A549 (cell line): ENCODE results near the gene RBMS3. TPM values are rescaled to one million over a fixed set of nuclear protein-coding genes. Genes with fewer than 3 reads are reported as not detected.

Experiments
- ATAC-seq, 2 experiments: fragments of 200-7000 bp in 1 of 2; fragments of >200 bp in 1 of 2; cut with Nextera tagmentation in 1 of 2; cut with Tn5 transposase in 1 of 2; 3 replicates each; pipeline versions ENCODE4 v1.8.0 to v1.9.1; 2018 to 2020; ENCODE audit warnings: mild to moderate bottlenecking in 1 of 2, moderate library complexity in 1 of 2
- CTCF ChIA-PET: fragments of 300-600 bp; sonication (Branson Sonifier 250); formaldehyde crosslinking; extraction: SDS; loops from one replicate; lab custom pipeline; 2021; ENCODE audit warnings: antibody characterized with exemption, inconsistent platforms; lab: Yijun Ruan, JAX
- POLR2A ChIA-PET: fragments of 350-600 bp; formaldehyde crosslinking; extraction: SDS; loops from one replicate; lab custom pipeline; 2021; ENCODE audit warnings: antibody characterized with exemption, inconsistent platforms; lab: Yijun Ruan, JAX
- DNase-seq, 2 experiments: peaks; one replicate each; pipeline versions ENCODE4 v3.0.0 to v3.0.0-alpha.2; 2011 to 2016; ENCODE audit warnings: low read depth in 1 of 2, low spot score in 1 of 2
- FAIRE-seq: peaks from 2 replicates; lab custom pipeline; 2011; peaks lifted over from hg19 to GRCh38; lab: Jason Lieb, UNC
- H3K27ac ChIP-seq, 2 experiments: fragments of >200 bp; sonication (Bioruptor Twin); formaldehyde crosslinking; 3 replicates each; pipeline ENCODE4 v1.5.1; 2016 to 2017
- H3K4me1 ChIP-seq: fragments of >200 bp; sonication (Bioruptor Twin); formaldehyde crosslinking; 3 replicates; pipeline ENCODE4 v1.6.1; 2016
- H3K4me2 ChIP-seq: fragments of >200 bp; sonication (Bioruptor Twin); formaldehyde crosslinking; 3 replicates; pipeline ENCODE4 v1.6.1; 2016
- H3K4me3 ChIP-seq: fragments of >200 bp; sonication (Bioruptor Twin); formaldehyde crosslinking; 3 replicates; pipeline ENCODE4 v1.5.1; 2016
- H3K9me3 ChIP-seq: fragments of >200 bp; sonication (Bioruptor Twin); formaldehyde crosslinking; 3 replicates; pipeline ENCODE4 v1.6.1; 2016
- BCL3 ChIP-seq: fragments of >200 bp; sonication (Bioruptor Twin); formaldehyde crosslinking; IDR thresholded peaks from 3 replicates; pipeline ENCODE4 v1.6.1; 2016
- BHLHE40 ChIP-seq: IDR thresholded peaks from 2 replicates; pipeline ENCODE4 v1.6.1; 2012; ENCODE audit warnings: low read depth, low read length, inconsistent platforms
- CEBPB ChIP-seq, 2 experiments: fragments of >200 bp in 1 of 2; sonication (Bioruptor Twin) in 1 of 2; formaldehyde crosslinking in 1 of 2; IDR thresholded peaks; 2 replicates each; pipeline ENCODE4 v1.6.1; 2012 to 2016
- CHD2 ChIP-seq: fragments of 150-350 bp; IDR thresholded peaks from 2 replicates; pipeline ENCODE4 v1.6.1; 2014; ENCODE audit warnings: low read length; ENCODE audit not compliant: partially characterized antibody
- EHF ChIP-seq: fragments of 250-450 bp; sonication (Bioruptor Pico); IDR thresholded peaks from 2 replicates; pipeline ENCODE4 v1.5.0; 2020; ENCODE audit warnings: mild to moderate bottlenecking
- HOXA7 ChIP-seq: fragments of 250-450 bp; sonication (Bioruptor Pico); IDR thresholded peaks from 2 replicates; pipeline ENCODE4 v1.5.0; 2020; ENCODE audit warnings: mild to moderate bottlenecking, moderate library complexity
- MAFK ChIP-seq: fragments of 450-650 bp; IDR thresholded peaks from 2 replicates; pipeline ENCODE4 v1.6.1; 2014; ENCODE audit not compliant: partially characterized antibody
- MAZ ChIP-seq: fragments of 150-350 bp; IDR thresholded peaks from 2 replicates; pipeline ENCODE4 v1.6.1; 2014; ENCODE audit warnings: antibody characterized with exemption, low read depth, low read length, borderline replicate concordance
- NPAS2 ChIP-seq: fragments of 250-450 bp; sonication (Bioruptor Pico); IDR thresholded peaks from 2 replicates; pipeline ENCODE4 v1.8.0; 2022; ENCODE audit warnings: mild to moderate bottlenecking, moderate library complexity, borderline replicate concordance
- PBX3 ChIP-seq: IDR thresholded peaks from 2 replicates; pipeline ENCODE4 v1.6.1; 2012
- PHF8 ChIP-seq: fragments of 200-600 bp; sonication (generic); IDR thresholded peaks from 2 replicates; pipeline ENCODE4 v1.6.1; 2016; ENCODE audit warnings: low read depth, mild to moderate bottlenecking, antibody characterized with exemption, moderate library complexity, borderline replicate concordance
- POLR2A ChIP-seq: IDR thresholded peaks from 2 replicates; pipeline ENCODE4 v1.6.1; 2012; ENCODE audit warnings: mild to moderate bottlenecking, low read length
- RFX5 ChIP-seq: fragments of 450-650 bp; IDR thresholded peaks from 2 replicates; pipeline ENCODE4 v1.7.1; 2014; ENCODE audit warnings: antibody characterized with exemption, mild to moderate bottlenecking, moderate library complexity
- USF2 ChIP-seq: fragments of 450-650 bp; IDR thresholded peaks from 2 replicates; pipeline ENCODE4 v1.6.1; 2014; ENCODE audit warnings: antibody characterized with exemption
- ZC3H11A ChIP-seq: fragments of 450-650 bp; IDR thresholded peaks from 2 replicates; pipeline ENCODE4 v1.6.1; 2014; ENCODE audit warnings: antibody characterized with exemption, mild to moderate bottlenecking
- WGBS: methylation state at CpG from one replicate; pipeline ENCODE4 v1.1.6; 2017; ENCODE audit errors: missing lambda C conversion rate; 5-methylcytosine and 5-hydroxymethylcytosine counted together
- polyA plus RNA-seq, 4 experiments: library from polyadenylated mRNA; depleted of rRNA in 3 of 4; stranded (reverse); fragments of >200 nt; fragmentation: RNase III in 1 of 4; extraction: RNeasy Plus Mini Kit Qiagen cat#74134 plus additional on column Dnase treatment in 1 of 4; gene quantifications; 2 replicates in 3 of 4; 3 replicates in 1 of 4; pipeline ENCODE4 v1.2.3, GENCODE V29; 2011 to 2017
- TF ChIP-seq, protein P1 (sequence below): fragments of 200-600 bp; sonication (generic); IDR thresholded peaks from 2 replicates; pipeline ENCODE4 v1.6.1; 2016; ENCODE audit warnings: antibody characterized with exemption, mild to moderate bottlenecking, moderate library complexity
- TF ChIP-seq, protein P2 (sequence below): fragments of >200 bp; sonication (Bioruptor Twin); formaldehyde crosslinking; IDR thresholded peaks from 2 replicates; pipeline ENCODE4 v1.6.1; 2016
- TF ChIP-seq, protein P3 (sequence below): fragments of 250-450 bp; sonication (Bioruptor Pico); IDR thresholded peaks from 2 replicates; pipeline ENCODE4 v1.5.0; 2020; ENCODE audit warnings: low read depth, mild to moderate bottlenecking, moderate library complexity

Gene RBMS3
- polyA plus RNA-seq, 2 of the 4 experiments (the other 2 are of a cell fraction), result 0.92 to 4.1 TPM

DNA sequence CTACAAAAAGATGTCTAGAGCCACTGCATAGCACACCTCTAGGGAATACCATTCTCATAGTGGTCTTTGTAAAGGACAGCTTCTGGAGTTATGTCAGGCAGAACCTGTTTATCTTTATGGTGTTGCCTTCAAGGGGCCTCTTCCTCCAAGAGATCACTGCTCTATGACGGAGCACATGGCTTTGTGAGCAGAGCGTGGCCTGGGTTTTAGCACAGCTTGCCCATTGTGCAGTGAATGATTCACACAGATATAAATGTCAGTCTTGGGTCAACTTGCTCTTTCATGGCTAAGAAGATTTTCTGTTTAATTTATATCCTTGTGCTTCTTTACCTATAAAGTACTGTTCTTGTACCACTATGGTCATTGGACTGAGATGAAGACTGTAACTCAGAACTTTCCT lies 41.5 kb upstream of the RBMS3 start (continued):
- TF ChIP-seq, protein P1, sequence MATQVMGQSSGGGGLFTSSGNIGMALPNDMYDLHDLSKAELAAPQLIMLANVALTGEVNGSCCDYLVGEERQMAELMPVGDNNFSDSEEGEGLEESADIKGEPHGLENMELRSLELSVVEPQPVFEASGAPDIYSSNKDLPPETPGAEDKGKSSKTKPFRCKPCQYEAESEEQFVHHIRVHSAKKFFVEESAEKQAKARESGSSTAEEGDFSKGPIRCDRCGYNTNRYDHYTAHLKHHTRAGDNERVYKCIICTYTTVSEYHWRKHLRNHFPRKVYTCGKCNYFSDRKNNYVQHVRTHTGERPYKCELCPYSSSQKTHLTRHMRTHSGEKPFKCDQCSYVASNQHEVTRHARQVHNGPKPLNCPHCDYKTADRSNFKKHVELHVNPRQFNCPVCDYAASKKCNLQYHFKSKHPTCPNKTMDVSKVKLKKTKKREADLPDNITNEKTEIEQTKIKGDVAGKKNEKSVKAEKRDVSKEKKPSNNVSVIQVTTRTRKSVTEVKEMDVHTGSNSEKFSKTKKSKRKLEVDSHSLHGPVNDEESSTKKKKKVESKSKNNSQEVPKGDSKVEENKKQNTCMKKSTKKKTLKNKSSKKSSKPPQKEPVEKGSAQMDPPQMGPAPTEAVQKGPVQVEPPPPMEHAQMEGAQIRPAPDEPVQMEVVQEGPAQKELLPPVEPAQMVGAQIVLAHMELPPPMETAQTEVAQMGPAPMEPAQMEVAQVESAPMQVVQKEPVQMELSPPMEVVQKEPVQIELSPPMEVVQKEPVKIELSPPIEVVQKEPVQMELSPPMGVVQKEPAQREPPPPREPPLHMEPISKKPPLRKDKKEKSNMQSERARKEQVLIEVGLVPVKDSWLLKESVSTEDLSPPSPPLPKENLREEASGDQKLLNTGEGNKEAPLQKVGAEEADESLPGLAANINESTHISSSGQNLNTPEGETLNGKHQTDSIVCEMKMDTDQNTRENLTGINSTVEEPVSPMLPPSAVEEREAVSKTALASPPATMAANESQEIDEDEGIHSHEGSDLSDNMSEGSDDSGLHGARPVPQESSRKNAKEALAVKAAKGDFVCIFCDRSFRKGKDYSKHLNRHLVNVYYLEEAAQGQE, result no peak
- TF ChIP-seq BHLHE40, result no peak

- ChIA-PET CTCF (no interaction called here), POLR2A (no interaction called here)
- peaks cover 4% of the 10 kb centered on the region; the same call in 1 of the 3 replicates for H3K4me1 ChIP-seq
- no peak overlapping the region for H3K4me2 ChIP-seq
- TF ChIP-seq CEBPB (IDR thresholded peaks at IDR 0.05) (no peak), MAFK (no peak), BCL3 (no peak), MAZ (no peak), NPAS2 (CRISPR knock-in tag) (no peak)
- TF ChIP-seq, protein P2, sequence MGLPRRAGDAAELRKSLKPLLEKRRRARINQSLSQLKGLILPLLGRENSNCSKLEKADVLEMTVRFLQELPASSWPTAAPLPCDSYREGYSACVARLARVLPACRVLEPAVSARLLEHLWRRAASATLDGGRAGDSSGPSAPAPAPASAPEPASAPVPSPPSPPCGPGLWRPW, result no peak
- TF ChIP-seq, protein P3, sequence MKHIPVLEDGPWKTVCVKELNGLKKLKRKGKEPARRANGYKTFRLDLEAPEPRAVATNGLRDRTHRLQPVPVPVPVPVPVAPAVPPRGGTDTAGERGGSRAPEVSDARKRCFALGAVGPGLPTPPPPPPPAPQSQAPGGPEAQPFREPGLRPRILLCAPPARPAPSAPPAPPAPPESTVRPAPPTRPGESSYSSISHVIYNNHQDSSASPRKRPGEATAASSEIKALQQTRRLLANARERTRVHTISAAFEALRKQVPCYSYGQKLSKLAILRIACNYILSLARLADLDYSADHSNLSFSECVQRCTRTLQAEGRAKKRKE (CRISPR knock-in tag), result no peak
- FAIRE-seq, result no peak
- no peak overlapping the region for H3K27ac ChIP-seq
- H3K9me3 ChIP-seq, result no peaks in the 10 kb centered on the region
- no peak for ATAC-seq
- peak in 1 of 2 experiments; percentile 5 for DNase-seq
- H3K4me3 ChIP-seq, result no peak overlapping the region
These were observed 40.6 kb upstream of the RBMS3 start for GRCh38 chr3:29240248-29240647.

GRCh38 chr3:29240887-29241286 lies 40.0 kb upstream of the RBMS3 start:
- DNase-seq (no peak), FAIRE-seq (no peak), ATAC-seq (no peak)
- no peak overlapping the region for H3K27ac ChIP-seq
- no peaks in the 10 kb centered on the region for H3K9me3 ChIP-seq
- CTCF ChIA-PET, result no interaction called here
- POLR2A ChIA-PET, result no interaction called here
- H3K4me1 ChIP-seq, result peaks cover 4% of the 10 kb centered on the region; the same call in 1 of the 3 replicates
- H3K4me2 ChIP-seq, result no peak overlapping the region
- TF ChIP-seq PHF8 (no peak), USF2 (no peak), MAFK (no peak), ZC3H11A (no peak), PBX3 (no peak), POLR2A (no peak), RFX5 (no peak), CHD2 (no peak), EHF (CRISPR knock-in tag) (no peak), HOXA7 (CRISPR knock-in tag) (no peak)
- 68% methylated on average over 3 of the region's 4 CpGs for WGBS
- no peak overlapping the region for H3K4me3 ChIP-seq
